ENCODE measurements around the gene NDUFA1. TPM values are rescaled to one million over a fixed set of nuclear protein-coding genes. Genes with fewer than 3 reads are reported as not detected.

NDUFA1 gene
- total and polyA plus RNA-seq, 4 donors, result 27.4 to 260 (median 63.3) TPM

DNA sequence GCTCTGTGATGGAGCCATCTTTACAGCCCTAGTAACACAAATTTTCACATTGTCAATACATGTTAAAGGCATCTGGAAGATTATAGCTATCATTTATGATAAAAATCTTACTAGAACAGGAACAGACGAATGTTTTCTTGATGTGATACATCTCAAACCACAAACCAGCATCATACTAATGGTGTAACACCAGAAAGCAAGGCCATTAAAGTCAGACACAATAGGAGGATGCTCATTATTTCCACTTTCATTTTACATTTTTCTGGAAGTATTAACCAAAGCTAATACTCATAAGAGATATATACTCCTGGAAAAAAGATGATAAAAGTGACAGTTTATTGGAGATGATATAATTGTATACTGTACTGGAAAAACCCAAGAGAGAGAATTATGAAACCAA lies 29.3 kb downstream of the NDUFA1 start:
- no peak for TF ChIP-seq YY1 (IDR thresholded peaks at IDR 0.05)
- TF ChIP-seq, protein P1, sequence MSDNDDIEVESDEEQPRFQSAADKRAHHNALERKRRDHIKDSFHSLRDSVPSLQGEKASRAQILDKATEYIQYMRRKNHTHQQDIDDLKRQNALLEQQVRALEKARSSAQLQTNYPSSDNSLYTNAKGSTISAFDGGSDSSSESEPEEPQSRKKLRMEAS (IDR thresholded peaks at IDR 0.05), result no peak
- no peak for TF ChIP-seq RXRA (IDR thresholded peaks at IDR 0.05)
- TF ChIP-seq GABPA (IDR thresholded peaks at IDR 0.05 in 1 of 2, conservative IDR thresholded peaks at IDR 0.05 in 1 of 2), result no peak
- TF ChIP-seq, protein P2, sequence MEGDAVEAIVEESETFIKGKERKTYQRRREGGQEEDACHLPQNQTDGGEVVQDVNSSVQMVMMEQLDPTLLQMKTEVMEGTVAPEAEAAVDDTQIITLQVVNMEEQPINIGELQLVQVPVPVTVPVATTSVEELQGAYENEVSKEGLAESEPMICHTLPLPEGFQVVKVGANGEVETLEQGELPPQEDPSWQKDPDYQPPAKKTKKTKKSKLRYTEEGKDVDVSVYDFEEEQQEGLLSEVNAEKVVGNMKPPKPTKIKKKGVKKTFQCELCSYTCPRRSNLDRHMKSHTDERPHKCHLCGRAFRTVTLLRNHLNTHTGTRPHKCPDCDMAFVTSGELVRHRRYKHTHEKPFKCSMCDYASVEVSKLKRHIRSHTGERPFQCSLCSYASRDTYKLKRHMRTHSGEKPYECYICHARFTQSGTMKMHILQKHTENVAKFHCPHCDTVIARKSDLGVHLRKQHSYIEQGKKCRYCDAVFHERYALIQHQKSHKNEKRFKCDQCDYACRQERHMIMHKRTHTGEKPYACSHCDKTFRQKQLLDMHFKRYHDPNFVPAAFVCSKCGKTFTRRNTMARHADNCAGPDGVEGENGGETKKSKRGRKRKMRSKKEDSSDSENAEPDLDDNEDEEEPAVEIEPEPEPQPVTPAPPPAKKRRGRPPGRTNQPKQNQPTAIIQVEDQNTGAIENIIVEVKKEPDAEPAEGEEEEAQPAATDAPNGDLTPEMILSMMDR (IDR thresholded peaks at IDR 0.05; ENCODE audit: low read depth, low read length, missing input control), result no peak
- TF ChIP-seq, protein P3, sequence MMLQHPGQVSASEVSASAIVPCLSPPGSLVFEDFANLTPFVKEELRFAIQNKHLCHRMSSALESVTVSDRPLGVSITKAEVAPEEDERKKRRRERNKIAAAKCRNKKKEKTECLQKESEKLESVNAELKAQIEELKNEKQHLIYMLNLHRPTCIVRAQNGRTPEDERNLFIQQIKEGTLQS (IDR thresholded peaks at IDR 0.05), result no peak
- TF ChIP-seq FOXA2 (IDR thresholded peaks at IDR 0.05), result no peak
- TF ChIP-seq, protein P4, sequence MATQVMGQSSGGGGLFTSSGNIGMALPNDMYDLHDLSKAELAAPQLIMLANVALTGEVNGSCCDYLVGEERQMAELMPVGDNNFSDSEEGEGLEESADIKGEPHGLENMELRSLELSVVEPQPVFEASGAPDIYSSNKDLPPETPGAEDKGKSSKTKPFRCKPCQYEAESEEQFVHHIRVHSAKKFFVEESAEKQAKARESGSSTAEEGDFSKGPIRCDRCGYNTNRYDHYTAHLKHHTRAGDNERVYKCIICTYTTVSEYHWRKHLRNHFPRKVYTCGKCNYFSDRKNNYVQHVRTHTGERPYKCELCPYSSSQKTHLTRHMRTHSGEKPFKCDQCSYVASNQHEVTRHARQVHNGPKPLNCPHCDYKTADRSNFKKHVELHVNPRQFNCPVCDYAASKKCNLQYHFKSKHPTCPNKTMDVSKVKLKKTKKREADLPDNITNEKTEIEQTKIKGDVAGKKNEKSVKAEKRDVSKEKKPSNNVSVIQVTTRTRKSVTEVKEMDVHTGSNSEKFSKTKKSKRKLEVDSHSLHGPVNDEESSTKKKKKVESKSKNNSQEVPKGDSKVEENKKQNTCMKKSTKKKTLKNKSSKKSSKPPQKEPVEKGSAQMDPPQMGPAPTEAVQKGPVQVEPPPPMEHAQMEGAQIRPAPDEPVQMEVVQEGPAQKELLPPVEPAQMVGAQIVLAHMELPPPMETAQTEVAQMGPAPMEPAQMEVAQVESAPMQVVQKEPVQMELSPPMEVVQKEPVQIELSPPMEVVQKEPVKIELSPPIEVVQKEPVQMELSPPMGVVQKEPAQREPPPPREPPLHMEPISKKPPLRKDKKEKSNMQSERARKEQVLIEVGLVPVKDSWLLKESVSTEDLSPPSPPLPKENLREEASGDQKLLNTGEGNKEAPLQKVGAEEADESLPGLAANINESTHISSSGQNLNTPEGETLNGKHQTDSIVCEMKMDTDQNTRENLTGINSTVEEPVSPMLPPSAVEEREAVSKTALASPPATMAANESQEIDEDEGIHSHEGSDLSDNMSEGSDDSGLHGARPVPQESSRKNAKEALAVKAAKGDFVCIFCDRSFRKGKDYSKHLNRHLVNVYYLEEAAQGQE (IDR thresholded peaks at IDR 0.05), result no peak
- no peak for TF ChIP-seq HNF4A (conservative IDR thresholded peaks at IDR 0.05)
- TF ChIP-seq RAD21 (IDR thresholded peaks at IDR 0.05), result no peak
- no peak for TF ChIP-seq SP1 (IDR thresholded peaks at IDR 0.05)
- TF ChIP-seq JUND (IDR thresholded peaks at IDR 0.05), result no peak
- TF ChIP-seq HNF4G (IDR thresholded peaks at IDR 0.05), result no peak
- no peak for DNase-seq (ENCODE audit: low spot score)
- WGBS, result 74% methylated on average over 1 of the region's 1 CpG
- Histone ChIP-seq H3K36me3 (ENCODE audit: control insufficient read depth in 4 of 4, insufficient read depth in 3 of 4, low read depth in 1 of 4, low read length in 3 of 4) (no peaks in the 10 kb centered on the region), H3K9me3 (ENCODE audit: control insufficient read depth in 4 of 4, low read length in 3 of 4) (no peaks in the 10 kb centered on the region), H3K27ac (ENCODE audit: low read depth in 1 of 2, low read length in 2 of 2) (no peak overlapping the region), H3K9ac (ENCODE audit: low read depth in 1 of 2, low read length in 2 of 2) (no peak overlapping the region), H3K4me3 (ENCODE audit: low read depth in 1 of 3, low read length in 3 of 3) (no peak overlapping the region), H3K4me1 (ENCODE audit: control insufficient read depth in 4 of 4, insufficient read depth in 4 of 4, low read length in 3 of 4) (no peaks in the 10 kb centered on the region), H3K27me3 (ENCODE audit: control insufficient read depth in 4 of 4, insufficient read depth in 4 of 4, low read length in 3 of 4) (no peaks in the 10 kb centered on the region)

DNA sequence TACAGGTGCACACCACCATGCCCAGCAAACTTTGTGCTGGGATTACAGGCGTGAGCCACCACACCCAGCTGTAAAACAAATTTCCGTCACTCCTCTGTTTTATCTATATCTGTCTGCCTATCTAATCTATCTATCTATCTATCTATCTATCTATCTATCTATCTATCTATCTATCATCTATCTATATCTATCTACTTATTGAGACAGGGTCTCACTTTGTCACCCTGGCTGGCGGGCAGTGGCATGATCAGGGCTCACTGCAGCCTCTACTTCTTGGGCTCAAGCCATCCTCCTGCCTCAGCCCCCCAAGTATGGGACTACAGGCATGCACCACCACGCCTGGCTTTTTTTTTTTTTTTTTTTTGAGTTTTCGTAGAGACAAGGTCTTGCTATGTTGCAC lies 44.7 kb downstream of the NDUFA1 start:
- Histone ChIP-seq H3K4me3 (ENCODE audit: low read depth in 1 of 3, low read length in 3 of 3) (no peak overlapping the region), H3K27me3 (ENCODE audit: control insufficient read depth in 4 of 4, insufficient read depth in 4 of 4, low read length in 3 of 4) (no peaks in the 10 kb centered on the region), H3K36me3 (ENCODE audit: control insufficient read depth in 4 of 4, insufficient read depth in 3 of 4, low read depth in 1 of 4, low read length in 3 of 4) (no peaks in the 10 kb centered on the region), H3K9me3 (ENCODE audit: control insufficient read depth in 4 of 4, low read length in 3 of 4) (no peaks in the 10 kb centered on the region), H3K4me1 (ENCODE audit: control insufficient read depth in 4 of 4, insufficient read depth in 4 of 4, low read length in 3 of 4) (no peaks in the 10 kb centered on the region), H3K9ac (ENCODE audit: low read depth in 1 of 2, low read length in 2 of 2) (no peak overlapping the region), H3K27ac (ENCODE audit: low read depth in 1 of 2, low read length in 2 of 2) (no peak overlapping the region)
- no peak for DNase-seq (ENCODE audit: low spot score)
- TF ChIP-seq, protein P3 (IDR thresholded peaks at IDR 0.05), result no peak
- TF ChIP-seq HNF4A (conservative IDR thresholded peaks at IDR 0.05) (no peak), TAF1 (conservative IDR thresholded peaks at IDR 0.05) (no peak), YY1 (IDR thresholded peaks at IDR 0.05) (no peak), FOXA2 (IDR thresholded peaks at IDR 0.05) (no peak), FOXA1 (IDR thresholded peaks at IDR 0.05) (no peak), SP1 (IDR thresholded peaks at IDR 0.05) (no peak), RAD21 (IDR thresholded peaks at IDR 0.05) (no peak), HNF4G (IDR thresholded peaks at IDR 0.05) (no peak)
- TF ChIP-seq, protein P5, sequence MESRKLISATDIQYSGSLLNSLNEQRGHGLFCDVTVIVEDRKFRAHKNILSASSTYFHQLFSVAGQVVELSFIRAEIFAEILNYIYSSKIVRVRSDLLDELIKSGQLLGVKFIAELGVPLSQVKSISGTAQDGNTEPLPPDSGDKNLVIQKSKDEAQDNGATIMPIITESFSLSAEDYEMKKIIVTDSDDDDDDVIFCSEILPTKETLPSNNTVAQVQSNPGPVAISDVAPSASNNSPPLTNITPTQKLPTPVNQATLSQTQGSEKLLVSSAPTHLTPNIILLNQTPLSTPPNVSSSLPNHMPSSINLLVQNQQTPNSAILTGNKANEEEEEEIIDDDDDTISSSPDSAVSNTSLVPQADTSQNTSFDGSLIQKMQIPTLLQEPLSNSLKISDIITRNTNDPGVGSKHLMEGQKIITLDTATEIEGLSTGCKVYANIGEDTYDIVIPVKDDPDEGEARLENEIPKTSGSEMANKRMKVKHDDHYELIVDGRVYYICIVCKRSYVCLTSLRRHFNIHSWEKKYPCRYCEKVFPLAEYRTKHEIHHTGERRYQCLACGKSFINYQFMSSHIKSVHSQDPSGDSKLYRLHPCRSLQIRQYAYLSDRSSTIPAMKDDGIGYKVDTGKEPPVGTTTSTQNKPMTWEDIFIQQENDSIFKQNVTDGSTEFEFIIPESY (IDR thresholded peaks at IDR 0.05), result no peak
- TF ChIP-seq, protein P1 (IDR thresholded peaks at IDR 0.05), result no peak
- TF ChIP-seq, protein P2 (IDR thresholded peaks at IDR 0.05; ENCODE audit: low read depth, low read length, missing input control), result no peak
- WGBS, result 98% methylated on average over 5 of the region's 5 CpGs

Data from liver (tissue), 9 donors.